GM20431 (cell line): ENCODE results near the gene CTBP2.

ENCODE experiments used
- in situ Hi-C: fragments of 300-500 bp; cut with MseI, MboI; formaldehyde crosslinking; loops from one replicate; pipeline ENCODE4 v1.15.0; 2020; ENCODE audit warnings: low sequenced_read_pairs; ENCODE audit not compliant: unreplicated experiment

The CTBP2 gene

DNA sequence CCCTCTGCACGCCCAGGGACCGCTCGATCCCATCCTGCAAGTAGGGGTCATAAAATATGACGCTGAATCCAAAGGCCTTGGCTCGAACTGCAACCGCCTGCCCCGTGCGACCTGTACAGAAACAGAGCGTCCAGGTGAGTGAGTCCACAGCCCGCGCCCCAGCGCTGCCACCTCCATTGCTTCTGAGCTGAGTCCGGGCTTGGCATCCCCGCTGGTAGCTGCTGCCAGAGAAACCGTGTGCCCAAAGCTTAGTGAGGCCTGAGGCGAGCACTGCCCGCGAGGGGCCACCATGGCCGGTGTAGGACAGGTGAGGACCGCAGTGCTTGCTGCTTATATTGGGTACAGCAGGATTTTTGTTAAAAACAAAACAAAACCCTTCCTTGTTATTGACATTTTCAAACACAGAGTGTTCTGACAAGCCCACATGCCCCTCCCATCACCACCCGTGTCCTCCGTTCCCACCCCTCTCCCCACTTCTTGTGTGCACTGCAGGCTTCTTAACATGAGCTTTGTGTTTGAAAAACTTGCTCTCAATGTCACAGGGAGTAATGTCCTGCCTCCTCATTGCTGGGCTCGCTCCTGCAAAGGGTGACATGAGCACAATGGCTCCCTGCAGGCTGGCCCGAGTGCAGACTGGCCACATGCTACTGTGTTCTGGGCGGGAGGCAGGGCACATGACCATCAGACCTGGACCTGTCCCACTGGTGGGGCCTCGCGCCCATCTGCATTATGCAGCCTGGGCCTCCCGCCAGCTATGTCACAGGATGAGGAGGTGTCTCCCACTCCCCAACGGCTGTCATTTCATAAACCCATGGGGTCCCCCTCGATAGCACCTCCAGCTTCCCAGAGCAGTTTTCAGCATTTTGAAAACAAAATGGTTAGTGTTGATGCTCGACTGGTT lies 165.5 kb downstream of the CTBP2 start:
- in situ Hi-C loops: loop anchor here (25.0 kb wide), 1 partner anchor 458 kb away; no protein-coding TSS in a partner anchor

DNA sequence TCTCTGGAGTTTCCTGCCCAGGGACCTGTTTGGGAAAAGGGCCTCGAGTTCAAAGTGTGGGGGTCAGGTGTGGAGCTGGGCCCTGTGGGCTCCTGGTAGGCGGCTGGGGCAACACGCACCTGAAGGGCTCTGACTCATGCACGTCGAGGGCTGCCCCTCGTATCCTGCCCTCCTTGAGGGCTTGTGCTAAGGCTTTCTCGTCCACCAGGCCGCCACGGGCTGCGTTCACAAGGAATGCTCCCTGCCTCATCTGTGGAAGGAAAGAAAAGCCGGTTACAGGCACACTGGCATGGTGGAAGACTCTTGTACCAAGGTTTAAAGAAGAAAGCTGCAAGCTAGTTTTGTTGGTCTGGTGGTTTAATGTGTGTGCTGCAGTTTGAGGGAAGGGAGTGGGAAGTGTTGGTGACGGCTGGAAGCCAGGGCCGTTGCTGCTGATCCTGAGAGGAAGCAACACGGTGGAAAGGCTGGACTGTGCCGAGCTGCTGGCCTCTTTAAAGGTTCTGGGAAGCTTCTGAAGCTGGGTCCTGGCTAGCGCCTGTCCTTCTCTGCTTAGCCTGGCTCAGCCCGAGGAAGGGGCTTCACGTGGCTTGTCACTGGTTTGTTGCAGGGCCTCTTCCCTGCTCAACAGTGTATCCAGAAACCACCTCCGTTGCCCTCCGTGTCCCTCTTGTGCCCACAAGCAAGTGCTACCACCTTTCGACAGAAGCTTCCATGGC lies 166.5 kb downstream of the CTBP2 start:
- in situ Hi-C loops: loop anchor here (25.0 kb wide), 1 partner anchor 457 kb away; no protein-coding TSS in a partner anchor

DNA sequence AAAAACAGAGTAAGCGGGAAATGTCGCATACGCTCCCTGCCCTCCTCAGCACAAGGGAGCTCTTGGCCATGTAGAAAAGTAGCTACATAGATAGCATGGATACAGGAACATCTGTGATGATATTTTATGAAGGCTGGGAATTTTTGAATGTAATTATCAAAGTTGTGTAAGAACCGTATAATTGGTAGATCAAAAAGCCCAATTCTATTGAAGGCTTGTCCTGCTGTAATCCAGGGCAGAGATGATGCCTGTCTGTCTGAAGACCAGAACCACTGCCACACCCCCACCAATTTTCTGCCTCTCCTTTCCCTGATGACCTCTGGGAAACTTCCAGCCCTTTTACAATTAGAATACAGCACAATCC lies 167.0 kb downstream of the CTBP2 start:
- in situ Hi-C loops: loop anchor here (25.0 kb wide), 1 partner anchor 456 kb away; no protein-coding TSS in a partner anchor

DNA sequence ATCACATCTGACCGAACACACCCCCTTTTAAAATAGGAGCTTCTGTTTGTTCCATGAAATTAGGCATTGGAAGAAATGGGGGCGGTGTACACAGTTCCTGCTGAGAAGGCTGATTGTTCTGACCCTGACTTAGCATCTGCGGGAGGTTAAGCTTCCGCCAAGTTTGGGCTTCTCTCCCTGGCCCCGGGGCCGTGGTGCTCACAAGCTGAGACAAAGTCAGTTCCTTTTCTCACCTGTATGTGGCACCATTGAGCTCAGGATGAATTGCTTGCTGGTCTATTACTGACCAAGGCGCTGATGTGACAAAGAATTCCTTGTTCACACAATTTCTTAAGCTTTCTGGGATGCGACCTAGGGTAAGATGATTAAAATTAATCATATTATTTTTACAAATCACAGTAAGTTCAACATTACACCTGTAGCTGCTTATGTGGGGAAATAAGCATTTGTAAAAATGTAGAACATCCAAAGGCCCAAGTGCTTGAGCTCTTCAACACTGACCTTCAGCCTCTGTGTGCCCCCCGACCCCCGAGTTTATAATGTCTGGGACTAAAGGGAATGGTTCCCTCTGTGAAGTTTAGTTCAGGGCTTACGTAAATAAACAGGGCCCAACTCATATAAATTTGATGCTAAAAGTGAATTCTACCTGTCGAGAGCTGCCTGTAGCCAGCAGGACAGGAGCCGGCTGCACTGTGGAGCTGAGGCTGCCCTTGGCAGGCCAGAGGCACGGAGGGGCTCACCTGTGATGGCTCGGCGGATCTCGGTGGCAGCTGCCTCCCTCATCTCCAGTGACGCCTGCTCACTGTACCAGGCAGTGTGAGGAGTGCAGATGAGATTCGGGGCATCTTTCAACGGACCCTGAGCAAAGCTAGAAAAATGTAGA lies 167.7 kb downstream of the CTBP2 start:
- in situ Hi-C loops: loop anchor here (25.0 kb wide), 1 partner anchor 455 kb away; no protein-coding TSS in a partner anchor

DNA sequence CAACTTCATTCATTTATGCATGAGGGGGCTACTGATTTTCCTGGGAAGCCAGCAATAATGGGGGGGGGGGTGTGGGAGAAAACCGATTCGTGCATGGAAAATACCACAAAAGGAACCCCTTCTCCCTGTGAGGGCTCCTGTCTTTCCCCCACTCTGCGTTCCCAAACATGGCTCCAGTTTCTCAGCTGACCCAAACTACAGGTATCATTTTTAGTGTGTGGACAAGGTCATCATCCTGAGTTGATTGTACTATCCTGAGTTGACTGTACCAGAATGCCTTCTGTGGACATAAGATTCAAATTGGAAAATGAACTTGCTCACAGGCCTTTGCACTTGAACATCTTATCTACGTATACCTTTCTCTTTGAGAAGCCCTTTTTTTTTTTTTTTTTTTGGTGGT lies 168.5 kb downstream of the CTBP2 start:
- in situ Hi-C loops: loop anchor here (25.0 kb wide), 1 partner anchor 455 kb away; no protein-coding TSS in a partner anchor

DNA sequence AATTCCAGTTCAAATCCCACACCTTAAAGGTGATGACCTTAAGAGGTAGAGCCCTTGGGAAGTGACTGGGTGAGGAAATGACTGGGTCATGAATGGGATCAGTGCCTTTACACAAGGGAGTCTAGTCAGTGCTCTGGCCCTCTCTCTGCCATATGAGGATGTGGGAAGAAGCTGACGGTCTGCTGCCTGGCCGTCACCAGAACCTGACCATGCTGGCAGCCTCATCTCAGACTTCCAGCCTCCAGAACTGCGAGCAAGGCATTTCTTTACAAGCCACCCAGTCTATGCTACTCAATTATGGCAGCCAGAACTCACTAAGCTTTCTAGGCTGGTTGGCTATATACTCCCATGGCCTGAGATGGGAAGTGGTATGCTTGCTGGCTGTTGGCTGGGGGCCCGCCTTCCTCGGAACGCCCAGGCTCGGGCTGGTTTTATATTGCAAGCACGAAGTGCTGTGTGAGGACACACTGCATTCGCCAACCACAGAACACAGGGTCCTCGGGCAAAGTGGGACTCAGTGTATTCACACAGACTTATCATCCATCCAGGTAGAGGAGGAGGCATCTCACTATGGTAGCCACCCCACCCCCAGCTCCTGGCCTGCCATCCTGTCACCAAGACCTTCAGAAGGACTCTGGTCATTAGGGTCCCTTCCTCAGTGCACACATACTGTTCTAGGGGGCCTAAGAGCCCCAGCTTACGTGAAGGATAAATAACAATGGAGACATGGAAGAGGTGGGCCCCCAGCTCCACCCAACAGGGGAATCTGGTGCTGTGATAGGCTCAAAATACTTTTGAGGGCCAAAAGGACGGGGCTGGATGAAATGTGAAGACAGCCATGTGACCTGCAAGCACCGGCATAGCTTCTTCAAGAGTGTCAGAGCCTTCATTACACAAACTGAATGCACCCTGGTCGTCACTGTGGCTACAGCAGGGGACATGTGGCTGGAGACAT lies 169.4 kb downstream of the CTBP2 start:
- in situ Hi-C loops: loop anchor here (25.0 kb wide), 1 partner anchor 454 kb away; no protein-coding TSS in a partner anchor

DNA sequence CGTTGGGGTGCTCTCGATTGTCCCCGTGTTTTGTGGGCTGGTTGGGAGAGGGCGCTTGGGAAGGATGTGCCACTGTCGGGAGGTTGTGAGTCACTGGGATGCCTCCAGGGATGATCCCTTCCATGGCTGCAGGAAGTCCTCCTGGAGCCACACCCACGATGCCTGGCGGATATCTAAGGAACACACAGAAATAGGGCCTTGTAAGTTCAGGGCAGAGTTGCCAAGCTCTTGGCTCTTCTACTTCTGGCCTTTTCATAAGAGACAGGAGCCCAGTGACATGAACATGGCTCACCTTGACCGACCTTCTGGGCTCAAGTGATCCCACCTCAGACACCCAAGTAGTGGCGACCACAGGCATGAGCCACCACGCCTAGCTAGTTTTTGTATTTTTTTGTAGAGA lies 170.8 kb downstream of the CTBP2 start:
- in situ Hi-C loops: loop anchor here (25.0 kb wide), 1 partner anchor 452 kb away; no protein-coding TSS in a partner anchor

DNA sequence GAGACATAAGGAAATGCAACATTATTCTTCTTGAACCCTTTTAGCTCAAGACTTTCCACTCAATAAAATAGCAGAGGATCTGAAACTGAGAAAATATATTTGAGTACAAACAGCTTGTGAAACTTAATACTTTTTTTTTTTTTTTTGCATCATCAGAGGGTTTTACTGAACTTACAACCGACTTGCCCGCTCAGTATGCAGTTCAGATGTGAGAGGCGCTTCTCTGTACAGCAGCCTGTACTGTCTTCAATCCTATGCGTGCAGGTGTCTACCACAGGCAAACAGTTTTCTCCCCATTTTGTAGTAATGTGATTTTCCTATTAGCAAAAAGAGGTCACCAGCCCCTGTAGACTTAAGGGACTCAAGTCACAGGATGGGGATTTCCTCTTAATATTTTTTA lies 171.6 kb downstream of the CTBP2 start:
- in situ Hi-C loops: loop anchor here (25.0 kb wide), 1 partner anchor 451 kb away; no protein-coding TSS in a partner anchor

- in situ Hi-C loops: loop anchor here (25.0 kb wide), 1 partner anchor 450 kb away; no protein-coding TSS in a partner anchor
These were observed 172.6 kb downstream of the CTBP2 start for GRCh38 chr10:124987788-124988187.

DNA sequence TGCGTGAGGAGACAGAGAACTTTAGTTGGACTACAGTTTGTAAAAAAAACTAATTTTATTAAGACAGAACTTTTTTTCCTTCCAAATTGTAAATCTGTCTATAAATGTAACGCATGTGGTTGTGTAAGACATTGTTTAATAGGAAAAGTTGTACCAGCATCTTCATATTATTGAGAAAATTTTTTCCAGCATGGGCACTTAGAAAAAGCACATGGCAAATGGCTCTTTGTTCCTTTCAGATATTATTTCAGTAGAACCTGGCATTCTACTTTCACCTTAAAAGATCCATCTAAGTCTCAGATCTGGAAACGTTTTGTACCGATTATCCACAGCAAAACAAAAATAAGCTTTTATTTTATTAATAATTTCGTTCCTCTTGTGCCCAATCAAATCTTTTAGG lies 175.2 kb downstream of the CTBP2 start:
- in situ Hi-C loops: loop anchor here (25.0 kb wide), 1 partner anchor 448 kb away; no protein-coding TSS in a partner anchor

DNA sequence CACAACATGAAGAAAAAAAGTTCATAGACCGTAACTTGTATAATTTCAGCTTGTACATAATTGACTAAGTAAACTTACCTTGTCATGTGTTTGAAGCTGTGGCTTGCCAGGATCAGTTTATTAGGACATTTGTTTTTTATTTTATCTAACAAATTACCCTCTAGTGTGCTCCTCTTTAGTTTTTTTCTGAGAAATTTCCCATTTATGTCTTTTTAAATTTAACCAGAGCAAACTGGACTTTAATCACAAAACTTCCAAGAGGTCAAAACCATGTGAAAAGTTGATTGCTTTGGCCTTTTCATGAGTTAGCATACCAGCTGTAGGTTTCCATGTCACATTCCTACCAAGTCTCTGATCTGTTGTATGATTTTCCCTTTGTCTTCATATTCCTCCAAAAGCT lies 176.0 kb downstream of the CTBP2 start:
- in situ Hi-C loops: loop anchor here (25.0 kb wide), 1 partner anchor 447 kb away; no protein-coding TSS in a partner anchor

- in situ Hi-C loops: loop anchor here (25.0 kb wide), 1 partner anchor 446 kb away; no protein-coding TSS in a partner anchor
These were observed 177.0 kb downstream of the CTBP2 start for GRCh38 chr10:124983321-124983720.

GRCh38 chr10:124978376-124978725 lies 182.0 kb downstream of the CTBP2 start:
- in situ Hi-C loops: loop anchor here (25.0 kb wide), 1 partner anchor 441 kb away; no protein-coding TSS in a partner anchor

- in situ Hi-C loops: loop anchor here (25.0 kb wide), 1 partner anchor 441 kb away; no protein-coding TSS in a partner anchor
These were observed 182.6 kb downstream of the CTBP2 start for GRCh38 chr10:124977648-124978375.

DNA sequence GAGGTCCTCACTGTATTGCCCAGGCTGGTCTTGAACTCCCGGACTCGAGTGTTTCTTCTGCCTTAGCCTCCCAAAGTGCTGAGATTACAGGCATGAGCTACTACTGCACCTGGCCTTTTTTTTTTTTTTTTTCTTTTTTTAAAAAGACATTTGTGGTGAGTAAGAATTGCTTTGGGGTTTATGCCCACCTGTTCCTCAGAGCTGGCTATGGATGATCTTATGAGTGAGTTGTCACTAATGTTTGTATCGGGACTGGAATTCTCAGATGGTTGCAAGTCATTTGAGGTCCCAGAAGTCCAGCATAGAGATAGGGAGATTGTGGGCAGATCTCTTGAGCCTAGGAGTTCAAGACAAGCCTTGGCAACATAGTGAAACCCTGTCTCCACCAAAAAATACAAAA lies 183.2 kb downstream of the CTBP2 start:
- in situ Hi-C loops: loop anchor here (25.0 kb wide), 1 partner anchor 440 kb away; no protein-coding TSS in a partner anchor

- in situ Hi-C loops: loop anchor here (25.0 kb wide), 1 partner anchor 439 kb away; no protein-coding TSS in a partner anchor
These were observed 184.3 kb downstream of the CTBP2 start for GRCh38 chr10:124975977-124976514.

- in situ Hi-C loops: no loop called here
These were observed 186.2 kb downstream of the CTBP2 start for GRCh38 chr10:124974131-124974530.
